Upper lobe of right lung (tissue), 1 donor: ENCODE data around the gene MYO1E. TPM values are rescaled to one million over a fixed set of nuclear protein-coding genes. Genes with fewer than 3 reads are reported as not detected.
A peak's percentile ranks its signal among the peaks of the same experiment; 100 is the strongest.

Source experiments
- ATAC-seq: fragments of 200-7000 bp; cut with Tn5 transposase; one replicate; pipeline ENCODE4 v1.9.1; 2020; ENCODE audit warnings: mild to moderate bottlenecking, moderate library complexity
- DNase-seq: peaks from one replicate; pipeline ENCODE4 v3.0.0-alpha.2; 2020
- H3K27ac ChIP-seq: fragments of 200-600 bp; one replicate; pipeline ENCODE4 v1.8.0; 2022
- H3K27me3 ChIP-seq: fragments of 200-600 bp; one replicate; pipeline ENCODE4 v1.8.0; 2022; ENCODE audit warnings: mild to moderate bottlenecking
- H3K36me3 ChIP-seq: fragments of 200-600 bp; one replicate; pipeline ENCODE4 v1.8.0; 2022
- H3K4me1 ChIP-seq: fragments of 200-600 bp; one replicate; pipeline ENCODE4 v1.8.0; 2022
- H3K4me3 ChIP-seq: fragments of 200-600 bp; one replicate; pipeline ENCODE4 v1.8.0; 2022; ENCODE audit warnings: mild to moderate bottlenecking
- H3K9me3 ChIP-seq: fragments of 200-600 bp; one replicate; pipeline ENCODE4 v1.8.0; 2022
- intact Hi-C: fragments of 100-400 bp; cut with DNase I; formaldehyde crosslinking; loops from one replicate; pipeline ENCODE4 v1.11.0; 2022
- total RNA-seq: library from RNA; stranded (reverse); fragmentation: NEBNext Ultra II Directional; extraction: Animal tissue kit (Norgen Biotek cat#: 25700); gene quantifications from one replicate; pipeline ENCODE4 v1.2.1, GENCODE V29; 2021
- TF ChIP-seq, protein P1 (sequence below): fragments of 200-600 bp; IDR thresholded peaks from one replicate; pipeline ENCODE4 v1.8.0; 2022; ENCODE audit warnings: antibody characterized with exemption
- donor health status: DM: no; HTN: yes; CAD: no; lungs with severe emphysema.

Gene MYO1E
- total RNA-seq, 1 donor from 2014 or later = 98.4 TPM

- no peaks in the 10 kb centered on the region for H3K9me3 ChIP-seq
- peaks cover 24% of the 10 kb centered on the region for H3K4me1 ChIP-seq
- intact Hi-C loops = no loop called here
- no peak for ATAC-seq
- no peak overlapping the region for H3K4me3 ChIP-seq
- H3K27me3 ChIP-seq = no peaks in the 10 kb centered on the region
- DNase-seq = peak; percentile 44
- peaks cover 10% of the 10 kb centered on the region for H3K36me3 ChIP-seq
- TF ChIP-seq, protein P1, sequence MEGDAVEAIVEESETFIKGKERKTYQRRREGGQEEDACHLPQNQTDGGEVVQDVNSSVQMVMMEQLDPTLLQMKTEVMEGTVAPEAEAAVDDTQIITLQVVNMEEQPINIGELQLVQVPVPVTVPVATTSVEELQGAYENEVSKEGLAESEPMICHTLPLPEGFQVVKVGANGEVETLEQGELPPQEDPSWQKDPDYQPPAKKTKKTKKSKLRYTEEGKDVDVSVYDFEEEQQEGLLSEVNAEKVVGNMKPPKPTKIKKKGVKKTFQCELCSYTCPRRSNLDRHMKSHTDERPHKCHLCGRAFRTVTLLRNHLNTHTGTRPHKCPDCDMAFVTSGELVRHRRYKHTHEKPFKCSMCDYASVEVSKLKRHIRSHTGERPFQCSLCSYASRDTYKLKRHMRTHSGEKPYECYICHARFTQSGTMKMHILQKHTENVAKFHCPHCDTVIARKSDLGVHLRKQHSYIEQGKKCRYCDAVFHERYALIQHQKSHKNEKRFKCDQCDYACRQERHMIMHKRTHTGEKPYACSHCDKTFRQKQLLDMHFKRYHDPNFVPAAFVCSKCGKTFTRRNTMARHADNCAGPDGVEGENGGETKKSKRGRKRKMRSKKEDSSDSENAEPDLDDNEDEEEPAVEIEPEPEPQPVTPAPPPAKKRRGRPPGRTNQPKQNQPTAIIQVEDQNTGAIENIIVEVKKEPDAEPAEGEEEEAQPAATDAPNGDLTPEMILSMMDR = no peak
- no peak overlapping the region for H3K27ac ChIP-seq
Observed at GRCh38 chr15:59171067-59171397, 201.6 kb downstream of the MYO1E start.

DNA sequence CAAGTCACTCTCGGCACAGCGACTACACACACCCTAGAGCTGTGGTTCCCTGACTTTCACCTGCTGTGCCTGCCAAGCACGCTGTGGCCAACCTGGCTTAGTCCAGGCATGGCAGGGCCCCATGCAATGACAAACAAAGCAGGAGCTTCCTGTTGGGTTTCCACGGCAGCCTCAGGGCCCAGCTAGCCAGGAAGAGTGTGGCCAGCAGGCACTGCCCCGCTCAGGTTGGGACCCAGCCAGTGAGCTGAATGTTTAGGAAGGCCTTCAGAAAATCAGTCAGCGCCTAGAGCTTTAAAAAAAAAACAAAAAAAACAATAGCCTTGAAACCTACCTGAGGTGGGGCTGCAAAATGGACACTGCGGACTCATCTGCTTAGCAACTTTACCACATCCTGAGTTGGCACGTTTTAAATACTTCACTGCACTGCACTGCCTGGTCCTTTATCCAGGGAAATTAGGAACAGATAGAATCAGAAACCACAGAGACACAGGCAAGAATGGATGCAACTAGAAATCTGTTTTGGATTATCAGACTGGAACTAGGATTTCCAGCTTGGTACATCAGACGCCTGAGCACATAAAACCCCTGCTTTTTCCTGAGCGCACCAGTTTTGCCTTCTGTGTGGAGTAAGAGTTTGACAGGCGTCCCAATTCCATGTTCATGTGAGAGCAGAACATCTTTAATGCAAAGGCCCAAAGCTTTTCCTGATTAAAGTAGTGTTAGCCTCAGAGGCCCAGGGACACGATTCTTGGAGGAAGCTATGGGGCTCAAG, 202.2 kb downstream of the MYO1E start:
- intact Hi-C loops = no loop called here
- ATAC-seq (no peak), DNase-seq (peak; percentile 65)
- peak overlapping the region; percentile 52 for H3K27ac ChIP-seq
- TF ChIP-seq, protein P1 = no peak
- H3K9me3 ChIP-seq = no peaks in the 10 kb centered on the region
- H3K36me3 ChIP-seq = peaks cover 10% of the 10 kb centered on the region
- no peaks in the 10 kb centered on the region for H3K27me3 ChIP-seq
- no peak overlapping the region for H3K4me3 ChIP-seq
- peaks cover 25% of the 10 kb centered on the region for H3K4me1 ChIP-seq

DNA sequence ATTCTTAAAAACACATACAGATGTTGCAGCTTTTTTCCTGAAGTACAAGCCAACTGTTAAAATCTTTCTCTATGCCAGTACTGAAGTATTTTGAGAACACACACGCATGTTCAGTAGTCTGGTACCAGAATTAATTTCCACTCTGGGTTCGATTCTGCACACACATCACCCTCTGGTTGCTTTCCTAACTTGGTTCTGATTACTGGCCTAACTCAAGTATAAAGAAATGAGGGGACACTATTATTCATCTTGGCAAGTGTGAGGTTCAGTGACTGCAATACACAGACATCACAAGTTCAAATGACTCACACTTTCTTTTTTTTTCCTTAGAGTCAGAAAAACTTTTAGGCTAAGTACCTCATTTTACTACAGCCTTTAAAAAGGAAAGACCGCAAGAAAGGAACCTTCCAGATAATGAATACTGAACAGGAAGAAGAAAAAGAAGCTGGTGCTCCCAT, 203.4 kb downstream of the MYO1E start:
- TF ChIP-seq, protein P1 = no peak
- intact Hi-C loops = no loop called here
- H3K27me3 ChIP-seq = no peaks in the 10 kb centered on the region
- peak overlapping the region; percentile 59 for H3K27ac ChIP-seq
- DNase-seq (no peak), ATAC-seq (peak; percentile 49)
- peaks cover 15% of the 10 kb centered on the region for H3K4me1 ChIP-seq
- H3K36me3 ChIP-seq = peaks cover 10% of the 10 kb centered on the region
- H3K4me3 ChIP-seq = no peak overlapping the region
- H3K9me3 ChIP-seq = no peaks in the 10 kb centered on the region

- Histone ChIP-seq H3K4me3 (no peak overlapping the region), H3K27me3 (no peaks in the 10 kb centered on the region), H3K4me1 (peaks cover 15% of the 10 kb centered on the region), H3K9me3 (no peaks in the 10 kb centered on the region), H3K36me3 (peaks cover 10% of the 10 kb centered on the region), H3K27ac (peak overlapping the region; percentile 59)
- ATAC-seq (peak; percentile 47), DNase-seq (peak; percentile 51)
- intact Hi-C loops = no loop called here
- TF ChIP-seq, protein P1 = no peak
Observed at GRCh38 chr15:59168536-59168935, 204.1 kb downstream of the MYO1E start.

DNA sequence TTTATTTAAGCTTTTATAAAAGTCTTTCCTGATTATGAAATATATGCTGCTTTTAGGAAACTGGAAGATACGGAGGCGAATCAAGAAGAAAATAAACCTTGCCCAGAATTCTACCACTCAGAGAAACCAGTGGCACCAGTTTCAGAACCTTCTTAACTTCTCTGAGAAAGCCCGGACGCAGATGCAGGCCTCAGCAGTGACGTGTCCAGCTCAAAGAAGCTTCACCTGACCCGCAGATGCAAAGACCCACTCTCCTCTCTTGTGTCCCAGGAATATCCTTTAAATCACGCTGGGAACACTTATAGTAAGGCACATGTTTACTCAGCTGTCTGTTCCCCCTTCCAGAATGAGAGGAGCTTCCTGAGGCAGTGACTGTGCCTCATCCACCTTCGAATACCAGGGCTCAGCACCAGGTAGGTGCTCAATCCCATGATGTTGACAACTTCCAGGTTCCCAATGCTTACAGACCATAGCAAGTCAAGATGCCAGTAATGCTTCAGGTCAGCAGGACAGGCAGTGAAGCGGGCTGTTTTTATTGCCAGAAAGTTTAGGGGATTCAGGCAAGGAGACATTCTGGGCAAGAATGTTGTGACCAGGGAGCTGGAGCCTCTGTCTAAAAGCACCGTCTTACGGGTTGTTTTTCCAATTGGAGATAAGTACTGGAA, 205.9 kb downstream of the MYO1E start:
- Histone ChIP-seq H3K36me3 (peaks cover 9% of the 10 kb centered on the region), H3K4me1 (peaks cover 15% of the 10 kb centered on the region), H3K27ac (peak overlapping the region; percentile 68), H3K9me3 (no peaks in the 10 kb centered on the region), H3K27me3 (no peaks in the 10 kb centered on the region), H3K4me3 (no peak overlapping the region)
- peak; percentile 60 for DNase-seq
- ATAC-seq = peak; percentile 53
- TF ChIP-seq, protein P1 = no peak
- intact Hi-C loops = no loop called here
